ENCODE measurements around the gene ZNF837. TPM values are rescaled to one million over a fixed set of nuclear protein-coding genes. Genes with fewer than 3 reads are reported as not detected.

Gene ZNF837
- total RNA-seq, 1 experiment from 2014 or later, result 4.9 TPM

- TF ChIP-seq, protein P1, sequence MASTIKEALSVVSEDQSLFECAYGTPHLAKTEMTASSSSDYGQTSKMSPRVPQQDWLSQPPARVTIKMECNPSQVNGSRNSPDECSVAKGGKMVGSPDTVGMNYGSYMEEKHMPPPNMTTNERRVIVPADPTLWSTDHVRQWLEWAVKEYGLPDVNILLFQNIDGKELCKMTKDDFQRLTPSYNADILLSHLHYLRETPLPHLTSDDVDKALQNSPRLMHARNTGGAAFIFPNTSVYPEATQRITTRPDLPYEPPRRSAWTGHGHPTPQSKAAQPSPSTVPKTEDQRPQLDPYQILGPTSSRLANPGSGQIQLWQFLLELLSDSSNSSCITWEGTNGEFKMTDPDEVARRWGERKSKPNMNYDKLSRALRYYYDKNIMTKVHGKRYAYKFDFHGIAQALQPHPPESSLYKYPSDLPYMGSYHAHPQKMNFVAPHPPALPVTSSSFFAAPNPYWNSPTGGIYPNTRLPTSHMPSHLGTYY (CRISPR knock-in tag; IDR thresholded peaks at IDR 0.05), result no peak
- TF ChIP-seq CBFB (CRISPR knock-in tag; IDR thresholded peaks at IDR 0.05; ENCODE audit: low read depth) (peak; percentile 95; the same call in 1 of the 2 replicates), GRHL2 (CRISPR knock-in tag; IDR thresholded peaks at IDR 0.05; ENCODE audit: insufficient replicate concordance, severe bottlenecking) (no peak), TP53 (CRISPR knock-in tag; IDR thresholded peaks at IDR 0.05) (peak; percentile 52; the same call in 1 of the 2 replicates), SMAD3 (CRISPR knock-in tag; IDR thresholded peaks at IDR 0.05; ENCODE audit: borderline replicate concordance) (no peak), ETV6 (CRISPR knock-in tag; IDR thresholded peaks at IDR 0.05) (peak; percentile 39; the same call in 1 of the 2 replicates), FOXK1 (CRISPR knock-in tag; IDR thresholded peaks at IDR 0.05) (0 out of 2 replicates have a peak, but pooled peaks have one; percentile 32), ATF2 (CRISPR knock-in tag; IDR thresholded peaks at IDR 0.05; ENCODE audit: borderline replicate concordance, low read depth) (no peak), FOXP1 (CRISPR knock-in tag; IDR thresholded peaks at IDR 0.05; ENCODE audit: borderline replicate concordance) (peak; percentile 87; the same call in 1 of the 2 replicates), JUN (CRISPR knock-in tag; IDR thresholded peaks at IDR 0.05) (peak; percentile 47; the same call in 1 of the 2 replicates)
- TF ChIP-seq, protein P2, sequence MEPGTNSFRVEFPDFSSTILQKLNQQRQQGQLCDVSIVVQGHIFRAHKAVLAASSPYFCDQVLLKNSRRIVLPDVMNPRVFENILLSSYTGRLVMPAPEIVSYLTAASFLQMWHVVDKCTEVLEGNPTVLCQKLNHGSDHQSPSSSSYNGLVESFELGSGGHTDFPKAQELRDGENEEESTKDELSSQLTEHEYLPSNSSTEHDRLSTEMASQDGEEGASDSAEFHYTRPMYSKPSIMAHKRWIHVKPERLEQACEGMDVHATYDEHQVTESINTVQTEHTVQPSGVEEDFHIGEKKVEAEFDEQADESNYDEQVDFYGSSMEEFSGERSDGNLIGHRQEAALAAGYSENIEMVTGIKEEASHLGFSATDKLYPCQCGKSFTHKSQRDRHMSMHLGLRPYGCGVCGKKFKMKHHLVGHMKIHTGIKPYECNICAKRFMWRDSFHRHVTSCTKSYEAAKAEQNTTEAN (CRISPR knock-in tag; IDR thresholded peaks at IDR 0.05), result peak; percentile 71; the same call in 1 of the 2 replicates
These were observed 33.6 kb downstream of the ZNF837 start (continued) for GRCh38 chr19:58346961-58347929.

DNA sequence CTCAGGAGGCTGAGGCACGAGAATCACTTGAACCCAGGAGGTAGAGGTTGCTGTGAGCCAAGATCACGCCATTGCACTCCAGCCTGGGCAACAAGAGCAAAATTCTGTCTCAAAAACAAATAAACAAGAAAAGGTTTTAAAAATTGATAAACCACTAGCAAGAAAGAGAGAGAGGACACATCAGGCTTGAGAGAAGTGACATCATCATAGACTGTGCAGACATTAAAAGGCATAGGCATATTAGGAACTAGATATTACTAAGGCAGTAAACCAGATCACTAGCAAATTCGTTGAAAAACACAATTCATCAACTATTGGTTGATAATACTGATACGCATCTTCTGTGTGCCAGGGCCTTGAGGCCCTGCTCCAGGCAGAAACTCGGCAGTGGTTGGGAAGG lies 35.3 kb downstream of the ZNF837 start:
- DNase-seq (ENCODE audit: low spot score), result no peak
- no peaks in the 10 kb centered on the region; the same call in 1 of the 2 replicates for H3K9me3 Mint-ChIP-seq
- peak overlapping the region; percentile 77 for H3K4me3 Mint-ChIP-seq
- H3K36me3 Mint-ChIP-seq, result no peaks in the 10 kb centered on the region
- H3K4me1 Mint-ChIP-seq, result peaks cover 3% of the 10 kb centered on the region; the same call in 1 of the 2 replicates
- peaks cover 53% of the 10 kb centered on the region for H3K27me3 Mint-ChIP-seq (ENCODE audit: low read depth)
- H3K27ac Mint-ChIP-seq, result no peak overlapping the region
- CTCF ChIA-PET, result interaction anchor here (3.2 kb wide), 1 partner anchor 16 kb away, joined by 10 read pairs; no protein-coding TSS in a partner anchor
- POLR2A ChIA-PET, result interaction anchor here (0.6 kb wide), 1 partner anchor 31 kb away, joined by 8 read pairs; no protein-coding TSS in a partner anchor
- no peak for ATAC-seq
- TF ChIP-seq CREM (CRISPR knock-in tag; IDR thresholded peaks at IDR 0.05) (no peak), ESRRA (CRISPR knock-in tag; IDR thresholded peaks at IDR 0.05; ENCODE audit: borderline replicate concordance) (no peak), HMGA2 (CRISPR knock-in tag; IDR thresholded peaks at IDR 0.05) (no peak), ZNF219 (CRISPR knock-in tag; IDR thresholded peaks at IDR 0.05; ENCODE audit: borderline replicate concordance) (no peak), CDX4 (CRISPR knock-in tag; IDR thresholded peaks at IDR 0.05; ENCODE audit: borderline replicate concordance) (no peak), CBFB (CRISPR knock-in tag; IDR thresholded peaks at IDR 0.05; ENCODE audit: low read depth) (no peak), NFYB (CRISPR knock-in tag; conservative IDR thresholded peaks at IDR 0.05; ENCODE audit: low read depth) (no peak), NR2C2 (CRISPR knock-in tag; IDR thresholded peaks at IDR 0.05) (no peak), NFATC4 (CRISPR knock-in tag; IDR thresholded peaks at IDR 0.05) (no peak), MYBL2 (CRISPR knock-in tag; IDR thresholded peaks at IDR 0.05) (no peak), ELF4 (CRISPR knock-in tag; IDR thresholded peaks at IDR 0.05; ENCODE audit: low read depth) (no peak), NR1H2 (CRISPR knock-in tag; IDR thresholded peaks at IDR 0.05) (no peak), KAT7 (CRISPR knock-in tag; IDR thresholded peaks at IDR 0.05; ENCODE audit: borderline replicate concordance) (no peak)
- TF ChIP-seq, protein P3, sequence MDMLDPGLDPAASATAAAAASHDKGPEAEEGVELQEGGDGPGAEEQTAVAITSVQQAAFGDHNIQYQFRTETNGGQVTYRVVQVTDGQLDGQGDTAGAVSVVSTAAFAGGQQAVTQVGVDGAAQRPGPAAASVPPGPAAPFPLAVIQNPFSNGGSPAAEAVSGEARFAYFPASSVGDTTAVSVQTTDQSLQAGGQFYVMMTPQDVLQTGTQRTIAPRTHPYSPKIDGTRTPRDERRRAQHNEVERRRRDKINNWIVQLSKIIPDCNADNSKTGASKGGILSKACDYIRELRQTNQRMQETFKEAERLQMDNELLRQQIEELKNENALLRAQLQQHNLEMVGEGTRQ (CRISPR knock-in tag; IDR thresholded peaks at IDR 0.05), result no peak
- TF ChIP-seq, protein P4, sequence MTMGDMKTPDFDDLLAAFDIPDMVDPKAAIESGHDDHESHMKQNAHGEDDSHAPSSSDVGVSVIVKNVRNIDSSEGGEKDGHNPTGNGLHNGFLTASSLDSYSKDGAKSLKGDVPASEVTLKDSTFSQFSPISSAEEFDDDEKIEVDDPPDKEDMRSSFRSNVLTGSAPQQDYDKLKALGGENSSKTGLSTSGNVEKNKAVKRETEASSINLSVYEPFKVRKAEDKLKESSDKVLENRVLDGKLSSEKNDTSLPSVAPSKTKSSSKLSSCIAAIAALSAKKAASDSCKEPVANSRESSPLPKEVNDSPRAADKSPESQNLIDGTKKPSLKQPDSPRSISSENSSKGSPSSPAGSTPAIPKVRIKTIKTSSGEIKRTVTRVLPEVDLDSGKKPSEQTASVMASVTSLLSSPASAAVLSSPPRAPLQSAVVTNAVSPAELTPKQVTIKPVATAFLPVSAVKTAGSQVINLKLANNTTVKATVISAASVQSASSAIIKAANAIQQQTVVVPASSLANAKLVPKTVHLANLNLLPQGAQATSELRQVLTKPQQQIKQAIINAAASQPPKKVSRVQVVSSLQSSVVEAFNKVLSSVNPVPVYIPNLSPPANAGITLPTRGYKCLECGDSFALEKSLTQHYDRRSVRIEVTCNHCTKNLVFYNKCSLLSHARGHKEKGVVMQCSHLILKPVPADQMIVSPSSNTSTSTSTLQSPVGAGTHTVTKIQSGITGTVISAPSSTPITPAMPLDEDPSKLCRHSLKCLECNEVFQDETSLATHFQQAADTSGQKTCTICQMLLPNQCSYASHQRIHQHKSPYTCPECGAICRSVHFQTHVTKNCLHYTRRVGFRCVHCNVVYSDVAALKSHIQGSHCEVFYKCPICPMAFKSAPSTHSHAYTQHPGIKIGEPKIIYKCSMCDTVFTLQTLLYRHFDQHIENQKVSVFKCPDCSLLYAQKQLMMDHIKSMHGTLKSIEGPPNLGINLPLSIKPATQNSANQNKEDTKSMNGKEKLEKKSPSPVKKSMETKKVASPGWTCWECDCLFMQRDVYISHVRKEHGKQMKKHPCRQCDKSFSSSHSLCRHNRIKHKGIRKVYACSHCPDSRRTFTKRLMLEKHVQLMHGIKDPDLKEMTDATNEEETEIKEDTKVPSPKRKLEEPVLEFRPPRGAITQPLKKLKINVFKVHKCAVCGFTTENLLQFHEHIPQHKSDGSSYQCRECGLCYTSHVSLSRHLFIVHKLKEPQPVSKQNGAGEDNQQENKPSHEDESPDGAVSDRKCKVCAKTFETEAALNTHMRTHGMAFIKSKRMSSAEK (CRISPR knock-in tag; IDR thresholded peaks at IDR 0.05; ENCODE audit: borderline replicate concordance), result no peak
